GM13976 (cell line): ENCODE data around the gene CPVL.
A peak's percentile ranks its signal among the peaks of the same experiment; 100 is the strongest.

Source experiments
- DNase-seq: peaks from one replicate; pipeline ENCODE4 v3.0.0; 2012; ENCODE audit warnings: low spot score
- in situ Hi-C: fragments of 300-500 bp; cut with MboI; formaldehyde crosslinking; loops from one replicate; pipeline ENCODE4 v1.12.0; 2022; ENCODE audit warnings: low sequenced_read_pairs, mixed read lengths, inconsistent platforms; ENCODE audit not compliant: unreplicated experiment
- TF ChIP-seq, protein P1 (sequence below): IDR thresholded peaks from 2 replicates; pipeline ENCODE4 v1.5.1; 2012; ENCODE audit warnings: borderline replicate concordance, mild to moderate bottlenecking; ENCODE audit not compliant: insufficient read depth; ENCODE audit errors: extremely low read depth, missing control alignments, control extremely low read depth

Gene CPVL

DNA sequence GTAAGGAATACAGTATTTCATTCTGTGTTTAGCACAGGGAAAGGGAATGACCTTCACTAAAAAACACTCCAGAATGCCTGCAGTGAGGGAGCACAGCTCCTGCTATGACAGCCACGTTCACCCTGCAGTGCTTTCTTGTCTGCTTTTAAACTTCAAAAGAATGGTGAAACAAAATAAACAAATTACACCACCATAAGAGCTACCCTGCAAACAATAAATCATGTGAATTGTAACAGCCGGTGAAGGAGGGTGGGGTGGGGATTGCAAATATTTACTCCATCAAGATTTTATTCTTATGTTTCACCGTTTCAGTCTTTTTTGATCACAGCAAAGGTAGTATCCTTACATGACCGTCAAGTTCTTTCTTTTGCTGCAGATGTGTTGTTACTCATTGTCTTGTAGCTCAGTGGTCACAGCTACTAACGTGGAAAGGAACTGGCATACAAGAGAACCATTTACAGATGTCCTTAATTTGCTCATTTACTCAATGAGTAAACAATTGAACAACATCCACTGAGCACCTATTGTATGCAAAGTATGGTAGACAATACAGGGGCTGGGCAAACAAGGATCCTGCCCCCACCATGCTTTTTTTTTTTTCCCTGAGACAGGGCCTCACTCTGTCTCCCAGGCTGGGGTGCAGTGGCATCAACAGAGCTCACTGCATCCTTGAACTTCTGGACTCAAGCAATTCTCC is 44.2 kb upstream of the CPVL start:
- no peak for DNase-seq
- TF ChIP-seq, protein P1, sequence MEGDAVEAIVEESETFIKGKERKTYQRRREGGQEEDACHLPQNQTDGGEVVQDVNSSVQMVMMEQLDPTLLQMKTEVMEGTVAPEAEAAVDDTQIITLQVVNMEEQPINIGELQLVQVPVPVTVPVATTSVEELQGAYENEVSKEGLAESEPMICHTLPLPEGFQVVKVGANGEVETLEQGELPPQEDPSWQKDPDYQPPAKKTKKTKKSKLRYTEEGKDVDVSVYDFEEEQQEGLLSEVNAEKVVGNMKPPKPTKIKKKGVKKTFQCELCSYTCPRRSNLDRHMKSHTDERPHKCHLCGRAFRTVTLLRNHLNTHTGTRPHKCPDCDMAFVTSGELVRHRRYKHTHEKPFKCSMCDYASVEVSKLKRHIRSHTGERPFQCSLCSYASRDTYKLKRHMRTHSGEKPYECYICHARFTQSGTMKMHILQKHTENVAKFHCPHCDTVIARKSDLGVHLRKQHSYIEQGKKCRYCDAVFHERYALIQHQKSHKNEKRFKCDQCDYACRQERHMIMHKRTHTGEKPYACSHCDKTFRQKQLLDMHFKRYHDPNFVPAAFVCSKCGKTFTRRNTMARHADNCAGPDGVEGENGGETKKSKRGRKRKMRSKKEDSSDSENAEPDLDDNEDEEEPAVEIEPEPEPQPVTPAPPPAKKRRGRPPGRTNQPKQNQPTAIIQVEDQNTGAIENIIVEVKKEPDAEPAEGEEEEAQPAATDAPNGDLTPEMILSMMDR: no peak
- in situ Hi-C loops: no loop called here

DNA sequence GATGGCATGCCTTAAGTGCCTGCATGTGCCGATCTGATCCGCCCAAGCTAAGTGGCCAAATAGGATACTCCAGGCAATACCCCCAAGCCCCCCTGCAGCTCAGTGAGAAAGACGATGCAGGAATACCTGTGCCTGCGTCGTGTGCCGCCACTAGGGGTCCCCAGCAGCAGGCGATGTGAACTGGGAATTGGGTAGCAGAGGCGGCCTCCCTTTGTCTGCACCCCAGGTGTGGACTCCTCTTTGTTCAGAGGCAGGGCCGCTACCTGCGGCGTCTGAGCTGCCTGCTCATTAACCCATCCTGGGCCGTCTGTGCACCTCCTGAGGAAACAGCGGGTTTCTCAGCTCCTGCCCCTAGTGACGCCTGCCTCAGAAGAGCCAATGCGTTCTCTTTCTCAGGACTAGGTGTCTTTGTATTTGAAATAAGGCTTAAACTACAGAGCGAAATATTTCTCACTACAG is 43.4 kb upstream of the CPVL start:
- DNase-seq: peak; percentile 63
- in situ Hi-C loops: loop anchor here (10.0 kb wide), 1 partner anchor 215 kb away; no protein-coding TSS in a partner anchor
- TF ChIP-seq, protein P1: peak; percentile 85

DNA sequence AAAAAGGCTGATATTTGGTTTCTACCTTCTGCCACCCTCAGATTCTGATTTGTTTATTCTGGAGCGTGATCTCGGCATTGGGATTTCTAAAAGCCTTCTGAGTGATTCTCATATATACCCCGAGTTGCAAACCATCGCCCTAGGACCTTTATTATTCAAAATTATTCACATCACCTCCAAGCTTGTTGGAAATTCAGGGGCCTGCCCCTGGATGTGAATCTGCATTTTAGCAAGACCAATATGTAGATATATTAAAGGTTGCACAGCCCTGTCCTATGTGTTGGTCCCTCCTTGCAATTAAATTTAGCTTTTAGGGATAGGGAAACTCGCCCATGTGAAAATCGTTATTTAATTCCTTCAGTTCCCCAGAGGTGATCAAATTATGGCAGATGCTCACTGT is 39.3 kb upstream of the CPVL start:
- in situ Hi-C loops: loop anchor here (10.0 kb wide), 1 partner anchor 219 kb away; no protein-coding TSS in a partner anchor
- DNase-seq: no peak
- TF ChIP-seq, protein P1: no peak

DNA sequence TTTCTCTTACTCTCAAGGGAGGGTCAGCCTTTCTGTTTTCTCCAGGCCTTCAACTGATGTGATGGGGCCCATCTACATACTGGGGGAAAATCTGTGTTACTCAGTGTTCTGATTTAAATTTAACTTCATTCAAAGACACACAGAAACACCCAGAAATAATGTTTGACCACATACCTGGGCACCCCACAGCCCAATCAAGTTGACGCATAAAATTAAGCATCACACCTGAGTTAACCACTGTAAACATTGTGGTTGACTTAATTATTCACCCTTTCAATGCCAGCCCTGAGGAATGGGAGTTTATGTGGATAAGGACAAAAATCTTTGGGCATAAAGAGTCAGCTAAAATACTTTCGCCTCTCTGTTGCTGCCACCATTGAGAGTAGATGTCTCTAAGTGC is 38.3 kb upstream of the CPVL start:
- TF ChIP-seq, protein P1: no peak
- DNase-seq: no peak
- in situ Hi-C loops: loop anchor here (10.0 kb wide), 1 partner anchor 220 kb away; no protein-coding TSS in a partner anchor

DNA sequence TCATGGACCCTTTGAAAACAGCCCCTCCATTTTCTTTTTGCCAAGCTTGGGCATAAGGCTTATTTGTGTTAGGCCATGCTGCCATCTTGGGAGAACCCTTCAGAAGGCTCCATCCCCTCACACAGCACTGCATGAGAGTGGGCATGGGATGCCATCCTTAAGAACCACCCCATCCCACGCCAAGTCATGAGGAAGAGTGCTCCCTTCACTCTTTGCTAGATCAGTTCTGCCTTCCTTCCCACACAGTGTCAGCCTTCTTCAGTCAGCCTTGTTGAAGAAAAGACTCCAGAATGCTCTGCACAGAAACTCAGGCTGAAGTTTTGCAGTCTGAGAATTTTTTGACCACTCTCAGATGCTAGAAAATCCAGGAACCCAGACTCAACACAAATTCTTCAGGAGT is 32.8 kb upstream of the CPVL start:
- in situ Hi-C loops: no loop called here
- TF ChIP-seq, protein P1: no peak
- DNase-seq: no peak

DNA sequence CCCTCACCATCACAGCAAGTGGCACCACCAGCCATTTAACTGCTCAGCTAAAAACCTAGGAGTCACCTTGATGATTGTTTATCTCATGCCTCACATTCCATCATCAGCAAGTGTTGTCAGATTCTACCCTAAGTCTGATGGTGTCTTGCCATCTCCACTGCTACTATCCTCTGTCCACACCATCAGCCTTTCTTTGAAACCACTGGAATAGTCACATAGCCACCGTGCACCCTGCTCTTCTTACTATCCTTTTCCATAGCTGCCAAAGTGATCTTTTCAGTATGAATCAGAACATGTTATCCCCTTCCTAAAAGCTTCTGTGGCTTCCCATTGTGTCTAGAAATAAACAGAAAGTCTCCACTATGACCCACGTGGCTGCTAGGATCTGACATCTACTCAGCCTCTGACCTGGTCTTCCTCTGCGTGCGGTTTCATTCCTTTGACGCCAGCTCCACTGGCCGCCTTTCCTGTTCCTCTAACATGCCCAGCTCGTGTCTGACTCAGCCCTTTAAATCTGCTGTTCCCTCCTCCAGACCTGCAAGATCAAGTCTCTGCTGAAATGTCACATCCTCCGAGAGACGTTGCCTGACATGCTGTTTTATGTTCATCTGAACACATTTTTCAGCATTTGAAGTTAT is 31.7 kb upstream of the CPVL start:
- in situ Hi-C loops: no loop called here
- TF ChIP-seq, protein P1: no peak
- no peak for DNase-seq

DNA sequence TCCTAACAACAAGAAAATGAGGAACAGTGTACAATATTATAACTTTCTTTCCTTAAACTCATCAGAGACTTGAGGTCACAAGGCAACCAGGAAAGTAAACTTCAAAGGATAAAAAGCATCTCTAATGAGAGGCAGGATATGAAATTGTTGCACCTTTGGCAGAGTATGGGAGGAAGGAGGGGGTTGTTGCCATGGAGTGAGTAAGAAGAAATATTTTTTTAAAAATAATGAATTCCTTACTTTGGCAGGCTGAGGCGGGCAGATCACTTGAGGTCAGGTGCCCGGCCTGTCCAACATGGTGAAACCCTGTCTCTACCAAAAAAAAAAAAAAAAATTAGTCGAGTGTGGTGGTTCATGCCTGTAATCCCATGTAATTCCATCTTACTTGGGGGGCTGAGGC is 27.1 kb upstream of the CPVL start:
- TF ChIP-seq, protein P1: no peak
- in situ Hi-C loops: no loop called here
- DNase-seq: no peak
